GM20000 (cell line): ENCODE results near the gene GASK1A.

Experiments used
- DNase-seq: peaks from one replicate; pipeline ENCODE4 v3.0.0; 2012; ENCODE audit warnings: low spot score
- TF ChIP-seq, protein P1 (sequence below): IDR thresholded peaks from 2 replicates; pipeline ENCODE4 v1.5.1; 2012; ENCODE audit warnings: mild to moderate bottlenecking, control low read depth; ENCODE audit errors: extremely low read depth, missing control alignments

GASK1A gene

DNA sequence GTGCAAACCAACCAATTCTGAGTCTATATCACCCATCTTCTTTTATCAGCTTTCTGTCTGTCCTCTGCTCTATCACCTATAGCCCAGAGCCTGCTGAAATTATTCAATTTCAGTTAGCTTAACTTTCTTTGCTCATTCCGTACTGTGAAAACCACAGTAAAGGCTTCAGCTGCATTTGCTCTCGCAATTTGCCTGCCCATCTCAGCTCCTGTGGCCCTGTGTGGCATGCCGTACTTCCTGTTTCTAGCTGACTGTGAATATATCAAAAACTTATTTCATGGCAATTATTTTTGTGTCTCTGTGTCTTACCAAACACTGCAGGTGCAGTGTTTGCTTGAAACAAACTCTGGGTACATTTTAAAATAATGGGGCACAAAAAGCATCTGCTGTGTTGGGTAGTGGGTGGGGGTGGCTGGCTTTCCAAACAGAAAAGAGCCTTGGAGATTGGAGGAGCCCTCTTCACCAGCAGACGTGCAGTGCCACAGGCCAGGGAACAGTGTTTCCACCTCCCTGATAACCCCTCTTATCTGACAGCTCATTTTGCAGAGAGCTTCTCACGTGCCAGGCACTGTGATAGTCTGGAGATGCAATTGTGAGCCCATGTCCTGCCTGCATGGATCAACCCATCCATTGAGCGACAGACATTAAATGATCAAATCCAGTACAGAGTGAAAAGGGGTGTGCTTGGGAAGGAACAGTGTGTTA, 45.2 kb downstream of the GASK1A start:
- TF ChIP-seq, protein P1, sequence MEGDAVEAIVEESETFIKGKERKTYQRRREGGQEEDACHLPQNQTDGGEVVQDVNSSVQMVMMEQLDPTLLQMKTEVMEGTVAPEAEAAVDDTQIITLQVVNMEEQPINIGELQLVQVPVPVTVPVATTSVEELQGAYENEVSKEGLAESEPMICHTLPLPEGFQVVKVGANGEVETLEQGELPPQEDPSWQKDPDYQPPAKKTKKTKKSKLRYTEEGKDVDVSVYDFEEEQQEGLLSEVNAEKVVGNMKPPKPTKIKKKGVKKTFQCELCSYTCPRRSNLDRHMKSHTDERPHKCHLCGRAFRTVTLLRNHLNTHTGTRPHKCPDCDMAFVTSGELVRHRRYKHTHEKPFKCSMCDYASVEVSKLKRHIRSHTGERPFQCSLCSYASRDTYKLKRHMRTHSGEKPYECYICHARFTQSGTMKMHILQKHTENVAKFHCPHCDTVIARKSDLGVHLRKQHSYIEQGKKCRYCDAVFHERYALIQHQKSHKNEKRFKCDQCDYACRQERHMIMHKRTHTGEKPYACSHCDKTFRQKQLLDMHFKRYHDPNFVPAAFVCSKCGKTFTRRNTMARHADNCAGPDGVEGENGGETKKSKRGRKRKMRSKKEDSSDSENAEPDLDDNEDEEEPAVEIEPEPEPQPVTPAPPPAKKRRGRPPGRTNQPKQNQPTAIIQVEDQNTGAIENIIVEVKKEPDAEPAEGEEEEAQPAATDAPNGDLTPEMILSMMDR = no peak
- no peak for DNase-seq

GRCh38 chr3:43025423-43025822, 46.3 kb downstream of the GASK1A start:
- DNase-seq = no peak

DNA sequence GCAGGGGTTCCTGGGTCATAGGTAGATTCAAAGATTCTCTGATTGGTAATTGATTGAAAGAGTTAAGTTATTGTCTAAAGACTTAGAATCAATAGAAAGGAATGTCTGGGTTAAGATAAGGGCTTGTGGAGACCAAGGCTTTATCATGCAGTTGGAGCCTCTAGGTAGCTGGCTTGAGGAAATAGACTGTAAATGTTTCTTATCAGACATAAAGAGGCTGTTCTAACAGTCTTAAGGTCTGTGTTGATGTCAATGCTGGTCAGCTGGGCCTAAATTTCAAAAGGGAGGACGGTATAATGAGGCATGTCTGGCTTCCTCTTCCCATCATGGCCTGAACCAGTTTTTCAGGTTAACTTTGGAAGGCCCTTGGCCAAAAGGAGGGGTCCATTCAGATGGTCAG, 48.9 kb downstream of the GASK1A start:
- DNase-seq = no peak
- TF ChIP-seq, protein P1 = no peak

More at GRCh38 chr3:43025423-43025822, 46.3 kb downstream of the GASK1A start:
- TF ChIP-seq, protein P1 = no peak

GRCh38 chr3:43028678-43029490, 49.8 kb downstream of the GASK1A start:
- TF ChIP-seq, protein P1 = no peak
- DNase-seq = no peak

DNA sequence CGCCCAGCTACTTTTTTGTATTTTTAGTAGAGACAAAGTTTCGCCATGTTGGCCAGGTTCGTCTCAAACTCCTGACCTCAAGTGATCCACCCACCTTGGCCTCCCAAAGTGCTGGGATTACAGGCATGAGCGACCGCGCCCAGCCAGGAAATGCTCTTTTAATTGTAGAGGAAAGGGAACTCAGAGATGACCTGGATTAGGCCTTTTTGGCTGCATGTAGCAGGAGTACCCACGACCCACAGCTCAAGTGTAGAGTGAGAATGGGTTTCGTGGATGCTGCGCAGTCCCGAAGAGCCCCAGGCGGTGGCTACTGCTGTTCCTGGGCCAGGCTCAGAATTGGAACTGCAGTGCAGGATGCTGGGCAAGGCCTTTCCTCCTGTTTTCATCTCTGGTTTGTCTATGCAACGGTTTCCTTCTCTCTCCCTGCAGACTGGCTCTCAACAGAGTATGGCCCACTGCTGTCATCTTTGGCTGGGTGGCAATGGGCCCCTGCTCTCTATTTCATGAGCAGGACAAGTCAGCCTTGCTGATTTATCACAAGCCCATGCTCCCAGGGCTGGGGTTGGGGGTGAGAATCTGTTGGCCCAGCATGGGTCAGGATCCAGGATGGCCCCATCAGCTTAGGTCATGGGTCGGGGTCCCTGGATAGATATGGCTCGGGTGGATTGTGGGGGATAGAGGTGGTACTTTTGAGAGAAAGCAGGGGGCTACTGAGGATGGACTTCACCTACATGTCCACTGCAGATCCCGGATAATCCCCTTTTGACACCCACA, 51.2 kb downstream of the GASK1A start:
- TF ChIP-seq, protein P1 = no peak
- no peak for DNase-seq

- TF ChIP-seq, protein P1 = no peak
Measured at GRCh38 chr3:43031485-43031884, 52.4 kb downstream of the GASK1A start.

More at GRCh38 chr3:43031485-43031884, 52.4 kb downstream of the GASK1A start:
- DNase-seq = no peak
